ENCODE measurements around the gene MMP1.

Gene MMP1

GRCh38 chr11:102798012-102798746 lies at the start of gene MMP1:
Gene MMP1, minus strand, starts transcription at chr11:102798160. Its CDS starts 68 bp downstream, at chr11:102798092.
- peaks cover 13% of the 10 kb centered on the region for H3K27me3 ChIP-seq
- no peak within 1 kb of the TSS for H3K4me3 ChIP-seq (ENCODE audit: low read depth in 1 of 2, low read length in 1 of 2)
- H3K4me1 ChIP-seq (ENCODE audit: control insufficient read depth in 1 of 2, insufficient read depth in 1 of 2, low read depth in 1 of 2, low read length in 1 of 2), result no peaks in the 10 kb centered on the region
- no peak within 1 kb of the TSS for H3K27ac ChIP-seq
- no peak for TF ChIP-seq CTCF (IDR thresholded peaks at IDR 0.05)
- H3K36me3 ChIP-seq, result no peaks in the 10 kb centered on the region
- H3K9me3 ChIP-seq, result no peaks in the 10 kb centered on the region

GRCh38 chr11:102846292-102846691 lies 48.3 kb upstream of the MMP1 start:
- peaks cover 8% of the 10 kb centered on the region for H3K27me3 ChIP-seq
- TF ChIP-seq CTCF (IDR thresholded peaks at IDR 0.05), result no peak
- no peaks in the 10 kb centered on the region for H3K4me1 ChIP-seq (ENCODE audit: control insufficient read depth in 1 of 2, insufficient read depth in 1 of 2, low read depth in 1 of 2, low read length in 1 of 2)

GRCh38 chr11:102843489-102843888 lies 45.5 kb upstream of the MMP1 start, which contains the start of gene MMP3:
Gene MMP3, minus strand, starts transcription at chr11:102843609. Its CDS starts 63 bp downstream, at chr11:102843546.
- Histone ChIP-seq H3K36me3 (no peaks in the 10 kb centered on the region), H3K4me3 (ENCODE audit: low read depth in 1 of 2, low read length in 1 of 2) (no peak within 1 kb of the TSS), H3K27me3 (peaks cover 8% of the 10 kb centered on the region), H3K4me1 (ENCODE audit: control insufficient read depth in 1 of 2, insufficient read depth in 1 of 2, low read depth in 1 of 2, low read length in 1 of 2) (no peaks in the 10 kb centered on the region), H3K27ac (no peak within 1 kb of the TSS), H3K9me3 (no peaks in the 10 kb centered on the region)
- no peak for TF ChIP-seq CTCF (IDR thresholded peaks at IDR 0.05)

More at GRCh38 chr11:102846292-102846691, 48.3 kb upstream of the MMP1 start:
- H3K36me3 ChIP-seq, result no peaks in the 10 kb centered on the region
- no peaks in the 10 kb centered on the region for H3K9me3 ChIP-seq
- H3K27ac ChIP-seq, result no peak overlapping the region
- no peak overlapping the region for H3K4me3 ChIP-seq (ENCODE audit: low read depth in 1 of 2, low read length in 1 of 2)

- Histone ChIP-seq H3K9me3 (no peaks in the 10 kb centered on the region), H3K4me1 (ENCODE audit: control insufficient read depth in 1 of 2, insufficient read depth in 1 of 2, low read depth in 1 of 2, low read length in 1 of 2) (no peaks in the 10 kb centered on the region), H3K27me3 (peaks cover 8% of the 10 kb centered on the region), H3K36me3 (no peaks in the 10 kb centered on the region), H3K27ac (no peak overlapping the region), H3K4me3 (ENCODE audit: low read depth in 1 of 2, low read length in 1 of 2) (no peak overlapping the region)
- TF ChIP-seq CTCF (IDR thresholded peaks at IDR 0.05), result no peak
These were observed 45.0 kb upstream of the MMP1 start for GRCh38 chr11:102842930-102843329.

GRCh38 chr11:102840018-102840417 lies 42.1 kb upstream of the MMP1 start:
- Histone ChIP-seq H3K4me1 (ENCODE audit: control insufficient read depth in 1 of 2, insufficient read depth in 1 of 2, low read depth in 1 of 2, low read length in 1 of 2) (no peaks in the 10 kb centered on the region), H3K36me3 (no peaks in the 10 kb centered on the region), H3K27ac (no peak overlapping the region), H3K4me3 (ENCODE audit: low read depth in 1 of 2, low read length in 1 of 2) (no peak overlapping the region), H3K27me3 (peaks cover 10% of the 10 kb centered on the region), H3K9me3 (no peaks in the 10 kb centered on the region)
- TF ChIP-seq CTCF (IDR thresholded peaks at IDR 0.05), result no peak

Measured in neutrophil (primary cell).